K562 (cell line): Measurements from ENCODE around the gene KRTAP10-6. TPM values are rescaled to one million over a fixed set of nuclear protein-coding genes. Genes with fewer than 3 reads are reported as not detected.

Experiments used
- ETV1 ChIP-seq: fragments of 450-650 bp; conservative IDR thresholded peaks from 2 replicates; pipeline ENCODE4 v1.6.1; 2016; ENCODE audit warnings: missing genetic modification characterization, control low read depth, low read depth, missing compliant biosample characterization
- THRA ChIP-seq: fragments of 450-650 bp; IDR thresholded peaks from 2 replicates; pipeline ENCODE4 v1.6.1; 2017; ENCODE audit warnings: mild to moderate bottlenecking, moderate library complexity
- polyA plus RNA-seq, 8 experiments: library from polyadenylated mRNA; depleted of rRNA in 4 of 8; stranded (reverse) in 5 of 8; unstranded in 3 of 8; fragments of >200 nt; fragmentation: Nextera tagmentation in 2 of 8; fragmentation: Illumina TruSeq in 1 of 8; extraction: Ambion mirVana in 2 of 8; extraction: Trizol in 1 of 8; gene quantifications; 2 replicates each; pipeline versions ENCODE4 v1.2.1 to v1.2.3, GENCODE V29; 2011 to 2014; ENCODE audit warnings: inconsistent platforms in 1 of 8, missing spikeins in 1 of 8
- total RNA-seq, 7 experiments: library from RNA; depleted of rRNA in 6 of 7; stranded (reverse); fragments of >200 nt in 6 of 7; fragmentation: Illumina TruSeq in 2 of 7; extraction: Trizol in 2 of 7; gene quantifications; 2 replicates each; pipeline versions ENCODE4 v1.2.1 to v1.2.3, GENCODE V29; 2011 to 2021; ENCODE audit warnings: low replicate concordance in 1 of 7
- TF ChIP-seq, protein P1 (sequence below), 2 experiments: fragments of 450-650 bp in 1 of 2; sonication (generic) in 1 of 2; formaldehyde crosslinking in 1 of 2; IDR thresholded peaks; 2 replicates each; pipeline versions ENCODE4 v1.7.1 to v1.9.0; 2016 to 2022; ENCODE audit warnings: inconsistent platforms in 1 of 2, mild to moderate bottlenecking in 1 of 2, missing genetic modification reagents in 1 of 2

The KRTAP10-6 gene
- total and polyA plus RNA-seq, 9 of the 15 experiments (the other 6 are each of a cell fraction or from before 2014, with no cell fraction given) = not detected

- TF ChIP-seq, protein P1, sequence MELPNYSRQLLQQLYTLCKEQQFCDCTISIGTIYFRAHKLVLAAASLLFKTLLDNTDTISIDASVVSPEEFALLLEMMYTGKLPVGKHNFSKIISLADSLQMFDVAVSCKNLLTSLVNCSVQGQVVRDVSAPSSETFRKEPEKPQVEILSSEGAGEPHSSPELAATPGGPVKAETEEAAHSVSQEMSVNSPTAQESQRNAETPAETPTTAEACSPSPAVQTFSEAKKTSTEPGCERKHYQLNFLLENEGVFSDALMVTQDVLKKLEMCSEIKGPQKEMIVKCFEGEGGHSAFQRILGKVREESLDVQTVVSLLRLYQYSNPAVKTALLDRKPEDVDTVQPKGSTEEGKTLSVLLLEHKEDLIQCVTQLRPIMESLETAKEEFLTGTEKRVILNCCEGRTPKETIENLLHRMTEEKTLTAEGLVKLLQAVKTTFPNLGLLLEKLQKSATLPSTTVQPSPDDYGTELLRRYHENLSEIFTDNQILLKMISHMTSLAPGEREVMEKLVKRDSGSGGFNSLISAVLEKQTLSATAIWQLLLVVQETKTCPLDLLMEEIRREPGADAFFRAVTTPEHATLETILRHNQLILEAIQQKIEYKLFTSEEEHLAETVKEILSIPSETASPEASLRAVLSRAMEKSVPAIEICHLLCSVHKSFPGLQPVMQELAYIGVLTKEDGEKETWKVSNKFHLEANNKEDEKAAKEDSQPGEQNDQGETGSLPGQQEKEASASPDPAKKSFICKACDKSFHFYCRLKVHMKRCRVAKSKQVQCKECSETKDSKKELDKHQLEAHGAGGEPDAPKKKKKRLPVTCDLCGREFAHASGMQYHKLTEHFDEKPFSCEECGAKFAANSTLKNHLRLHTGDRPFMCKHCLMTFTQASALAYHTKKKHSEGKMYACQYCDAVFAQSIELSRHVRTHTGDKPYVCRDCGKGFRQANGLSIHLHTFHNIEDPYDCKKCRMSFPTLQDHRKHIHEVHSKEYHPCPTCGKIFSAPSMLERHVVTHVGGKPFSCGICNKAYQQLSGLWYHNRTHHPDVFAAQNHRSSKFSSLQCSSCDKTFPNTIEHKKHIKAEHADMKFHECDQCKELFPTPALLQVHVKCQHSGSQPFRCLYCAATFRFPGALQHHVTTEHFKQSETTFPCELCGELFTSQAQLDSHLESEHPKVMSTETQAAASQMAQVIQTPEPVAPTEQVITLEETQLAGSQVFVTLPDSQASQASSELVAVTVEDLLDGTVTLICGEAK (IDR thresholded peaks at IDR 0.05) = peak; percentile 86
- TF ChIP-seq, protein P1 (CRISPR knock-in tag; IDR thresholded peaks at IDR 0.05) = no peak
- TF ChIP-seq THRA (no peak), ETV1 (tag) (peak; percentile 67)
Observed at GRCh38 chr21:44568667-44569556, 23.4 kb downstream of the KRTAP10-6 start (continued).
